HUES6 (cell line): Measurements from ENCODE around the gene CASKIN2.
"Not testable (repeated sequence)": the region's sequence is repeated elsewhere in the genome, so short reads cannot be mapped to it uniquely, and the experiment has no call there.

Experiments used
- H3K27ac ChIP-seq: 2 replicates; pipeline ENCODE4 v1.7.0; 2013; ENCODE audit warnings: low read depth, mild to moderate bottlenecking, low read length, inconsistent platforms
- H3K27me3 ChIP-seq: 2 replicates; pipeline ENCODE4 v1.6.1; 2013; ENCODE audit warnings: low read length; ENCODE audit not compliant: control insufficient read depth, insufficient read depth
- H3K36me3 ChIP-seq: 2 replicates; pipeline ENCODE4 v1.6.1; 2013; ENCODE audit warnings: low read length; ENCODE audit not compliant: control insufficient read depth, insufficient read depth
- H3K4me1 ChIP-seq: 2 replicates; pipeline ENCODE4 v1.6.1; 2013; ENCODE audit warnings: low read length; ENCODE audit not compliant: control insufficient read depth, insufficient read depth
- H3K4me3 ChIP-seq: 2 replicates; pipeline ENCODE4 v1.5.1; 2013; ENCODE audit warnings: low read depth, low read length
- H3K9ac ChIP-seq: one replicate; pipeline ENCODE4 v1.6.1; 2013; ENCODE audit warnings: mild to moderate bottlenecking, low read length
- H3K9me3 ChIP-seq: 2 replicates; pipeline ENCODE4 v1.6.1; 2013; ENCODE audit warnings: low read depth, low read length; ENCODE audit not compliant: control insufficient read depth, insufficient read depth

CASKIN2 gene

GRCh38 chr17:75485688-75486087, 29.6 kb downstream of the CASKIN2 start:
- H3K9me3 ChIP-seq, result no peaks in the 10 kb centered on the region
- H3K27ac ChIP-seq, result no peak overlapping the region
- no peak overlapping the region for H3K4me3 ChIP-seq
- no peaks in the 10 kb centered on the region for H3K27me3 ChIP-seq
- no peak overlapping the region for H3K9ac ChIP-seq
- peaks cover 3% of the 10 kb centered on the region; the same call in 1 of the 2 replicates for H3K36me3 ChIP-seq
- peaks cover 4% of the 10 kb centered on the region; the same call in 1 of the 2 replicates for H3K4me1 ChIP-seq

- Histone ChIP-seq H3K9ac (no peak overlapping the region), H3K4me3 (no peak overlapping the region)
Measured at GRCh38 chr17:75482098-75482942, 33.0 kb downstream of the CASKIN2 start.

GRCh38 chr17:75481194-75482068, 33.9 kb downstream of the CASKIN2 start:
- peak overlapping the region; percentile 15 for H3K9ac ChIP-seq
- H3K4me3 ChIP-seq, result no peak overlapping the region
- H3K9me3 ChIP-seq, result no peaks in the 10 kb centered on the region
- no peak overlapping the region for H3K27ac ChIP-seq
- peaks cover 2% of the 10 kb centered on the region; the same call in 1 of the 2 replicates for H3K36me3 ChIP-seq
- H3K27me3 ChIP-seq, result no peaks in the 10 kb centered on the region
- H3K4me1 ChIP-seq, result peaks cover 9% of the 10 kb centered on the region

More at GRCh38 chr17:75482098-75482942, 33.0 kb downstream of the CASKIN2 start:
- peaks cover 3% of the 10 kb centered on the region; the same call in 1 of the 2 replicates for H3K36me3 ChIP-seq
- H3K9me3 ChIP-seq, result no peaks in the 10 kb centered on the region
- H3K27ac ChIP-seq, result no peak overlapping the region
- peaks cover 9% of the 10 kb centered on the region for H3K4me1 ChIP-seq
- no peaks in the 10 kb centered on the region for H3K27me3 ChIP-seq

GRCh38 chr17:75480281-75480680, 35.1 kb downstream of the CASKIN2 start:
- no peaks in the 10 kb centered on the region for H3K36me3 ChIP-seq
- no peaks in the 10 kb centered on the region for H3K9me3 ChIP-seq
- H3K4me1 ChIP-seq, result peaks cover 9% of the 10 kb centered on the region
- no peaks in the 10 kb centered on the region for H3K27me3 ChIP-seq
- no peak overlapping the region for H3K9ac ChIP-seq
- no peak overlapping the region for H3K4me3 ChIP-seq
- H3K27ac ChIP-seq, result no peak overlapping the region

- Histone ChIP-seq H3K4me3 (no peak overlapping the region), H3K27me3 (no peaks in the 10 kb centered on the region), H3K27ac (no peak overlapping the region), H3K9me3 (no peaks in the 10 kb centered on the region), H3K4me1 (peaks cover 9% of the 10 kb centered on the region), H3K36me3 (peaks cover 5% of the 10 kb centered on the region; the same call in 1 of the 2 replicates), H3K9ac (no peak overlapping the region)
Measured at GRCh38 chr17:75478508-75478907, 36.8 kb downstream of the CASKIN2 start.

- not testable (repeated sequence) for H3K27ac ChIP-seq, H3K27me3 ChIP-seq, H3K9me3 ChIP-seq, H3K9ac ChIP-seq, H3K4me3 ChIP-seq, H3K4me1 ChIP-seq
- peaks cover 15% of the 10 kb centered on the region for H3K36me3 ChIP-seq
Measured at GRCh38 chr17:75477490-75477862, 37.9 kb downstream of the CASKIN2 start.

- Histone ChIP-seq H3K36me3 (peaks cover 20% of the 10 kb centered on the region), H3K9ac (no peak overlapping the region), H3K4me1 (peaks cover 9% of the 10 kb centered on the region), H3K27me3 (no peaks in the 10 kb centered on the region), H3K9me3 (no peaks in the 10 kb centered on the region), H3K27ac (no peak overlapping the region), H3K4me3 (no peak overlapping the region)
Measured at GRCh38 chr17:75476752-75477489, 38.4 kb downstream of the CASKIN2 start.

GRCh38 chr17:75476271-75476671, 39.1 kb downstream of the CASKIN2 start:
- H3K36me3 ChIP-seq, result peaks cover 21% of the 10 kb centered on the region
- H3K9ac ChIP-seq, result no peak overlapping the region
- no peaks in the 10 kb centered on the region for H3K9me3 ChIP-seq
- H3K27me3 ChIP-seq, result no peaks in the 10 kb centered on the region
- no peak overlapping the region for H3K27ac ChIP-seq
- H3K4me3 ChIP-seq, result no peak overlapping the region
- H3K4me1 ChIP-seq, result peaks cover 7% of the 10 kb centered on the region

GRCh38 chr17:75475851-75476250, 39.5 kb downstream of the CASKIN2 start:
- peaks cover 7% of the 10 kb centered on the region for H3K4me1 ChIP-seq
- H3K4me3 ChIP-seq, result no peak overlapping the region
- peaks cover 21% of the 10 kb centered on the region for H3K36me3 ChIP-seq
- no peaks in the 10 kb centered on the region for H3K27me3 ChIP-seq
- H3K9ac ChIP-seq, result no peak overlapping the region
- no peaks in the 10 kb centered on the region for H3K9me3 ChIP-seq
- no peak overlapping the region for H3K27ac ChIP-seq

GRCh38 chr17:75475144-75475835, 40.0 kb downstream of the CASKIN2 start:
- peaks cover 21% of the 10 kb centered on the region for H3K36me3 ChIP-seq
- H3K4me1 ChIP-seq, result peaks cover 7% of the 10 kb centered on the region
- H3K4me3 ChIP-seq, result no peak overlapping the region
- no peak overlapping the region for H3K9ac ChIP-seq
- no peaks in the 10 kb centered on the region for H3K27me3 ChIP-seq
- H3K27ac ChIP-seq, result no peak overlapping the region
- H3K9me3 ChIP-seq, result no peaks in the 10 kb centered on the region
